ENCODE results near the gene CC2D2A.
"Not testable (repeated sequence)": the region's sequence is repeated elsewhere in the genome, so short reads cannot be mapped to it uniquely, and the experiment has no call there.

The CC2D2A gene

DNA sequence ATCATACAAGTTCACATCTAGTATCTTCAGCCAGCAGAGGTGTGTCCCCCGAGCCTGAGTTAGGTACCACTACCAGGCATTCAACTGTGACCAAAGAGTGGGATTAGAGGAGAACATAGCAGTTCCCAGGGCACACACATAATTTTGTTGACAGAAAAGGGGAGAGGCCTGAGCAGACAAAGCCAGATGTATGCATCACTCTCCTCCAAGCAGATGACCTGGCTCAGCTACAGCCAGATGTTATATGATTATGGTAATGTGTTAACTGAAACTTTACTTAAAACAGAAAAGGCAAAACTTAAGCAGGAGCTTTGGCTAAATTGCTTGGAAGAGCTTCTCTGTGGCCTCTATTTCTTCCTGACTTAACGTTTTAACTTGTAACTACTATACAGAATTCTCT is 88.9 kb downstream of the CC2D2A start:
- no peak for DNase-seq (ENCODE audit: low read depth)

GRCh38 chr4:15562114-15562513 is 92.4 kb downstream of the CC2D2A start:
- no peak for DNase-seq (ENCODE audit: low read depth)

- no peak for DNase-seq (ENCODE audit: low read depth)
Observed at GRCh38 chr4:15562623-15563022, 92.9 kb downstream of the CC2D2A start.

GRCh38 chr4:15563871-15564270 is 94.2 kb downstream of the CC2D2A start:
- DNase-seq (ENCODE audit: low read depth) = no peak

DNA sequence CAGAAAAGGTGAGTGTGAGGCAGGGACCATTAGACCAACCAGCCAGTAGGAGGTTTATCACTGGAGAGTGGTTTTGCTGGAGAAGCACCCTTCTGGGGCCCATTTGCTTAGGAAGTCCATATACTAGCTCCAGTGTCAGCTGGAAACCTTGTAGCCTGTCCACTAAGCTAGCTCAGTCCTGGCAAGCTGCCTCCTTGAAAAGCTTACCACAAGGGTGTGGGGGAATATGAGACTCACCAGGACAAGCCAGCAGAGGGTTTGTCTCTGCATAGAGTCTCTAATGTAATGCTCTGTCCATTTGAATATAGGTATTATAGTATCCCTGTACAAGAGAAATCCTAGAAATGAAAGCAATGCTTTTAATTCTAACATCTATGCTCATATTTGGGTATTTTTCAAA is 99.1 kb downstream of the CC2D2A start:
- no peak for DNase-seq (ENCODE audit: low read depth)

DNA sequence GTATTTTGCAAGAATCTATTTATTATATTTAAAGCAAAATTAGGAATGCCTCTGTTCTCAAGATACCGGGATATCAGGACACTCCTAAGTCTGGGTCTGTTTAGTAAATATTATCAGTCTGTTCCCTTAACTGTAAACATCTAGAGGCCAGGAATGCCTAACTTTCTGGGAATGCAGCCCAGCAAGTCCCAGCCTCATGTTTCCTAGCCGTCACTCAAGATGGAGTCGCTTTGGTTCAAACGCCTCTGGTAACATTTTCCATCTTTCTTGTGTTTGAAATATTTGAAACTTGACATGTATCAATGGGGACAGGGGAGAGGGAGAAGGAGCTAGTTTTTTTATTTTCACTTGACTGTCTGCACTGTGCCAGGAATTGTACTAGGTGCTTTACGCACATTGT is 100.1 kb downstream of the CC2D2A start:
- no peak for DNase-seq (ENCODE audit: low read depth)

- DNase-seq (ENCODE audit: low read depth) = no peak
Observed at GRCh38 chr4:15575966-15576365, 106.3 kb downstream of the CC2D2A start.

DNA sequence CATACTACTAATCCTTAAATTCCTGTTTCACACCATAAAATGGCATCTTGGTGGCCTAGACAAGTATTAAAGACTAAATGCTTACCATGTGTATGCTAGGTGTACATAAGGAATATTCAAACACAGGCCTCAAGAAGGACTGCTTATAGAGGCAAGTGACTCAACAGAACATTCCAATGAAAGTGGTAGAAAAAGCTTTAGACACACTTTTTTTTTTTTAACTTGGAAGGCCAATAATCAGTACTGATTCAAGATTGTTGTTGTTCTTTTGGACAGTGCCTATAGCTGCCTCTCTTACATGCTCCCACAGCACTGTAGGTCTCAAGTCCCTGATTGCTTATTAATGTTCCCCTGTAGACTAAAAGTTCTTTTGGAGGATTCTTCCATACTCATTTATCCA is 107.8 kb downstream of the CC2D2A start:
- DNase-seq (ENCODE audit: low read depth) = no peak

DNA sequence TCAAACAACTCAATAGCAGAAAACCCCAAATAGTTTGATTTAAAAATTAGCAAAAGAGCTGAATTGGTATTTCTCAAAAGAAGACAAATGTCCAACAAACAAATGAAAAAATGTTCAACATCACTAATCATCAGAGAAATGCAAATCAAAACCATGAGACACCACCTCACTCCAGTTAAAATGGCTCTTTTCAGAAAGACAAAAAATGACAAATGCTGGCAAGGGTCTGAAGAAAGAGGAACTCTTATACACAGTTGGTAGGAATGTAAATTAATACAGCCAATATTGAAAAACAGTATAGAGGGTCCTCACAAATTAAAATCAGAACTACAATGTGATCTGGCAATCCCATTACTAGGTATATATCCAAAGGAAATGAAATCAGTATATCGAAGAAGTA is 115.1 kb downstream of the CC2D2A start:
- DNase-seq (ENCODE audit: low read depth) = no peak

DNA sequence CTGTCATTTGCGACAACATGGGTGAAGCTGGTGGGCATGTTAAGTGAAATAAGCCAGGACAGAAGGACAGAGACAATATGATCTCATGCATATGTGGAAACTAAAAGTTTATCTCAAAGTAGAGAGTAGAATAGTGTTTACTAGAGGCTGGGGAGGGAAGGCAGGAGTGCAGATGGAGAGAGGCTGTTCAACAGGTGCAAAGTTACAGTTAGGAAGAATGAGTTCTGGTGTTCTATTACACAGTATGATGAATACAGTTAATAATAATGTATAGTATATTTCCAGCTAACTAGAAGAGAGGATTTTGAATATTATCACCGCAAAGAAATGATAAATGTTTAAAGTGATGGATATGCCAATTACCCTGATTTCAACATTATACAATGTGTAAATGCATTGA is 115.6 kb downstream of the CC2D2A start:
- no peak for DNase-seq (ENCODE audit: low read depth)

- no peak for DNase-seq (ENCODE audit: low read depth)
Observed at GRCh38 chr4:15586066-15586465, 116.4 kb downstream of the CC2D2A start.

DNA sequence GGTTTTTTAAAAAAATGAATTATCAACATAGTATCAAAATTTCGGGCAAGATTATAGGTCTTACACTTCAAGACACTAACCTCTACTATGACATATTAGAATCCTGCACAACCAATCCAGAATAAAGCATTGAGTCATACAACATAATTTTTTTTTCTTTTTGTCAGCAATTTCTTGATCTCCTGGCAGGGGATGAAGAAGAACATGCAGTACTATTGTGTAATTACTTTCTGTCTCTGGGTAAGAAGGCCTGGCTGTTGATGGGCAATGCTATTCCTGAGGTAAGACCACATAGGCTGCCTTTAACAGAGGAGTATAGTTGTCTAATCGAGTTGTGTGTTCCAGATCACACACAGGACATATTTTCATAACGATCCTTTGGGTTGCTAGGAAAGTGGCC is 118.0 kb downstream of the CC2D2A start:
- DNase-seq (ENCODE audit: low read depth) = no peak

DNA sequence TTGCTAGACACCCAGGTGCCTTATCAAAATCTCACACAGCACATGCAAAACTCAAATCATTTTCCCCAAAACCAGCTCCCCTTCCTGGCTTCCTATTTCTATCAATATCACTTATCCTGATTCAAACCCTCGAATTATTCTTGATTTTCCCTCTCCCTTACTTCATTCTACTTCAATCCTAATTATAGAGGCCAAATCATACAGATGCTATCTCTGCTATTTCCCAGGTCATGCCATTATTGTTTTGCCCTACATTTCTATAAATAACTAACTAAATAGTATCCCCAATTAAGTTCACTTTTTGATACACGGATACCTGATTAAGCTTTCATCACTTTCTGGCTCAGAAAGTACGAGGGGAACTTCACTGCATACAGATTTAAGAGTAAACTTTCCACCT is 123.1 kb downstream of the CC2D2A start:
- no peak for DNase-seq (ENCODE audit: low read depth)

GRCh38 chr4:15598644-15599043 is 129.0 kb downstream of the CC2D2A start:
- DNase-seq (ENCODE audit: low read depth) = no peak

DNA sequence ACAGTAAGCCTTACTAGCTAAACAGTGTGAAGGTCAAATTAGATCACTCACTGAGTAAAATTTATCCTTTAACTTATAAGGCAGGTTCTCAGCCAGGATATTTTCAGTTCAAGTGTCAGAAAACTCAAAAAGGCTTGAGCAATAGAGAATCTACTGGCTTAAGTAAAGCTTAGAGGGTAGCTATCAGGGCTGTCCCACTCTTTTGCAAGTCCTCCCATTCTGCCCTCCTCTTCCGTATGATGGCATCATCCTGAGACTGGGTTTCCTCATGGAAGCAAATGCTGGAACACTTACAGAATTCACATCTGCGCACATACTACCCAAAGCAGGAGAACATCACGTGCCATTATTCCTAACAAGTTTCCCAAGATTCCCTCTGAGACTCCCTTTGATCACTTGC is 130.5 kb downstream of the CC2D2A start:
- no peak for DNase-seq (ENCODE audit: low read depth)

- no peak for DNase-seq (ENCODE audit: low read depth)
Observed at GRCh38 chr4:15601862-15602261, 132.2 kb downstream of the CC2D2A start.

DNA sequence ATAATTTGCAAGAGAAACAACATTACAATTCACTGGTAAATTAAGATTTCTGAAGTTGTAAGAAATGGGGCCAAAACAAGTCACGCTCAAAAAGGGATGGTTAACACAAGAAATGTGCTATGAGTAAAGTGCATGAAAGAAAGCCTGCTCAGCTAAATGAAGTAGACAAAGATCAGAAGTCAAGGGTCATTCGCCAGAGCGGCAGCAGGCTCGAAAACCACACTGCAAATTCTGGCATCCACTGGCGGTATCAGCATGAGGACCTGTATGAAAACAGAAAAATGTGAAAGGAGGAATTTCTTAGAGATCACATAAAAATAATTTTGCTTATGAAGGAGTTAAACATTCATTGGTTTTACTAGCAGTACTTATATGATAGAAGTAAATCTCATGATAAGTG is 135.9 kb downstream of the CC2D2A start:
- DNase-seq (ENCODE audit: low read depth) = no peak

DNA sequence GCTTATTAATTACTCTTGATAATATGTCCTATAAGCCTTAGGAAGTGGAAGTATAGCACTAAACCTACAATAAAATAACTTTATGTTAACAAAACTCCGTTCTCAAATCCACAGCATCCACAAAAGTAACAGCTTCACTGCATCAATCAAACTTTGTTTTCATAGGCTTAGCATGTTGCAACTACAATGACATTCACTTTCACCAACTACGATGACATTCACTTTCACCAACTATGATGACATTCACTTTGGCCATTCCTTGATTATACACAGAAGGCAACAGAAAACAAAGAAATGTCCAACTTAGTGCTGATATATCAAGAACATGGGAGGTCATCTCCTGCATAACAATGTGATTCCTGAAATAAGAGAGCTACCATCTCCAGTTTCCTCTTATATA is 141.2 kb downstream of the CC2D2A start:
- DNase-seq (ENCODE audit: low read depth) = no peak

DNA sequence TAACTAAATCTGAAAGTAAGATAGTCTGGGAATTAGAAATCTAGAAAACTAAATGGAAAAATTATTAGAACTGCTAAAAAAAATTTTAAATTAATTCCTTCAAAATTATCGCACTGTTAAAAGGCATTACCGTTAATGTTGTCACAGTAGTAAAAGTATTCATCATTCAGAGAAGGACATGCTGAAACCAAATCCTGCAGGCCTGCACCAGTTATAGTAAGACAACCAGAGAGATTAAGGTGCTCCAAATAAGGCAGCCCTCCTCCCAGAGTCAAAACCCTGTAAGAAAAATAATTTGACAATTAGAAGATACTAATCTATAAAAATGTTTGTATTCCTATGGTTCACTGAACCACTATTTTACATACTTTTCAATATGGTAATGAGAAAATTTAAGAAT is 142.5 kb downstream of the CC2D2A start:
- no peak for DNase-seq (ENCODE audit: low read depth)

- DNase-seq (ENCODE audit: low read depth) = not testable (repeated sequence)
Observed at GRCh38 chr4:15614891-15615290, 145.2 kb downstream of the CC2D2A start.

DNA sequence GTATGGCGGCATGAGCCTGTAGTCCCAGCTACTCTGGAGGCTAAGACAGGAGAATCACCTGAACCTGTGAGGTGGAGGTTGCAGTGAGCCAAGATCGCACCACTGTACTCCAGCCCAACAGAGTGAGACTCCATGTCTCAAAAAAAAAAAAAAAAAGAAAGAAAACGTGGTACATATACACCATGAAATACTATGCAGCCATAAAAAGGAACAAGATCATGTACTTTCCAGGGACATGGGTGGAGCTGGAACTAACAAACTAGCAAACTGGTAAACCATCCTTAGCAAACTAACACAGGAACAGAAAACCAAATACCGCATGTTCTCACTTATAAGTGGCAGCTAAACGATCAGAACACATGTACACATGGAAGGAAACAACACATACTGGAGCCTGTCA is 147.7 kb downstream of the CC2D2A start:
- not testable (repeated sequence) for DNase-seq (ENCODE audit: low read depth)

DNA sequence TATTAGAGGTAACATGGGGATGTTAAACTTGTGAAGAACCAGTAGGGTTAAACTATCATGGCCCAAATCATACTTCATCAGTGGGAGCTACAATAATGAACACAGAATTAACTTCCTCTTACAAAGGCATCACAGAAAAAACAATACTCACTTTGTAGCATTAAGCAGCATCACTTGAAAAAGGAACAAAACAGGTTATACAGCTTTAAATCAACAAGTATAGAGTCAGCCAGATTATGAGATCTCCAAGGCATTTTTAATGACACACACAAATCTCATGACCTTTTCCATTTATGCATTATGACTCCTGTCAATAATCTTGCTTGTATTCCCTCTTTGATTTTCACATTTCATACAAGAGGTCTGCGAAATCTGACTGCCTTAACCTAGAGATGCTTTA is 167.1 kb downstream of the CC2D2A start:
- DNase-seq (ENCODE audit: low read depth) = no peak

DNA sequence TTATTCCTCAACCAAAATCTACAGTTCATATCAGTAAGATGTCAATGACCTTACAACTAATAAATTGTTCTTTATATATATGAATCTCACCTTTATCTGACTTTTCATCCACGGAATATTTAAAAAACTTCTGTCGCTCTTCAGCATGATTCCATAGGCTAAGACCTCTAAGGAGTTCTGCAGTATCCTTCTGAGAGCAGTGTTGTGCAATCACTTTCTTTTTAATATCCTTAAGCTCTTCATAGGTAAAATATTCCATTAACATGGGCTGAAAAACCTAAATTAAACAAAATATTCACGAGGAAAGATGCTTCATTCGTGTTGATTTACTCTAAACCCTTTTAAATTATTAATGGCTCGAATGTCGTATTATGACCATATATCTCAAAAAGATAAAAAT is 168.7 kb downstream of the CC2D2A start:
- no peak for DNase-seq (ENCODE audit: low read depth)

GRCh38 chr4:15648600-15648999 is 178.9 kb downstream of the CC2D2A start:
- DNase-seq (ENCODE audit: low read depth) = no peak

- DNase-seq (ENCODE audit: low read depth) = peak; percentile 23
Observed at GRCh38 chr4:15649914-15650545, 180.3 kb downstream of the CC2D2A start.
